ENCODE results near the gene ZNF549.
"Not testable (repeated sequence)": the region's sequence is repeated elsewhere in the genome, so short reads cannot be mapped to it uniquely, and the experiment has no call there.

Gene ZNF549

GRCh38 chr19:57527136-57527881, at the start of gene ZNF549:
ZNF549 (plus strand) TSS chr19:57527356; CDS start chr19:57527574, 218 bp downstream.
- TF ChIP-seq GATA1 (IDR thresholded peaks at IDR 0.05; ENCODE audit: low read depth, low read length) (no peak), POLR2A (IDR thresholded peaks at IDR 0.05; ENCODE audit: low read length) (peak; percentile 47)

GRCh38 chr19:57487477-57488298, 39.5 kb upstream of the ZNF549 start, which contains the start of gene ZNF419:
ZNF419 (plus strand) TSS chr19:57487750; CDS start chr19:57487951, 201 bp downstream.
- TF ChIP-seq POLR2A (IDR thresholded peaks at IDR 0.05; ENCODE audit: low read length) (peak; percentile 60), GATA1 (IDR thresholded peaks at IDR 0.05; ENCODE audit: low read depth, low read length) (peak; percentile 39)
- peak; percentile 85 to 90 for DNase-seq

More at GRCh38 chr19:57527136-57527881, at the start of gene ZNF549:
- DNase-seq, result peak; percentile 89 to 92

GRCh38 chr19:57488299-57488644, 38.9 kb upstream of the ZNF549 start:
- DNase-seq, result not testable (repeated sequence)

- DNase-seq, result peak; percentile 32 to 43
Measured at GRCh38 chr19:57499332-57499679, 27.9 kb upstream of the ZNF549 start.

GRCh38 chr19:57499680-57500395, 27.3 kb upstream of the ZNF549 start, which contains the start of gene ZNF773:
ZNF773 (plus strand) TSS chr19:57499938; CDS start chr19:57500081, 143 bp downstream.
- peak; percentile 72 for TF ChIP-seq POLR2A (IDR thresholded peaks at IDR 0.05; ENCODE audit: low read length)

GRCh38 chr19:57500400-57500799, 26.8 kb upstream of the ZNF549 start:
- not testable (repeated sequence) for DNase-seq

More at GRCh38 chr19:57499680-57500395, 27.3 kb upstream of the ZNF549 start, which contains the start of gene ZNF773:
- peak; percentile 97 to 98 for DNase-seq

- TF ChIP-seq GATA1 (IDR thresholded peaks at IDR 0.05; ENCODE audit: low read depth, low read length) (no peak), POLR2A (IDR thresholded peaks at IDR 0.05; ENCODE audit: low read length) (no peak)
- peak in 1 of 2 experiments; percentile 16 for DNase-seq
Measured at GRCh38 chr19:57506163-57506562, 21.0 kb upstream of the ZNF549 start.

GRCh38 chr19:57511484-57511883, 15.7 kb upstream of the ZNF549 start:
- no peak for DNase-seq
- no peak for TF ChIP-seq POLR2A (IDR thresholded peaks at IDR 0.05; ENCODE audit: low read length)
- no peak for TF ChIP-seq GATA1 (IDR thresholded peaks at IDR 0.05; ENCODE audit: low read depth, low read length)

GRCh38 chr19:57512845-57513244, 14.3 kb upstream of the ZNF549 start:
- peak; percentile 46 to 60 for DNase-seq
- TF ChIP-seq POLR2A (IDR thresholded peaks at IDR 0.05; ENCODE audit: low read length), result no peak
- TF ChIP-seq GATA1 (IDR thresholded peaks at IDR 0.05; ENCODE audit: low read depth, low read length), result no peak

GRCh38 chr19:57515255-57515654, 11.9 kb upstream of the ZNF549 start:
- TF ChIP-seq GATA1 (IDR thresholded peaks at IDR 0.05; ENCODE audit: low read depth, low read length) (no peak), POLR2A (IDR thresholded peaks at IDR 0.05; ENCODE audit: low read length) (no peak)
- no peak for DNase-seq

GRCh38 chr19:57518021-57518420, 9.1 kb upstream of the ZNF549 start:
- DNase-seq, result peak in 1 of 2 experiments; percentile 45

- peak; percentile 19 to 42 for DNase-seq
- no peak for TF ChIP-seq GATA1 (IDR thresholded peaks at IDR 0.05; ENCODE audit: low read depth, low read length)
- TF ChIP-seq POLR2A (IDR thresholded peaks at IDR 0.05; ENCODE audit: low read length), result no peak
Measured at GRCh38 chr19:57537953-57538547, 10.9 kb downstream of the ZNF549 start.

- DNase-seq, result no peak
- TF ChIP-seq POLR2A (IDR thresholded peaks at IDR 0.05; ENCODE audit: low read length) (no peak), GATA1 (IDR thresholded peaks at IDR 0.05; ENCODE audit: low read depth, low read length) (no peak)
Measured at GRCh38 chr19:57546513-57546912, 19.4 kb downstream of the ZNF549 start.

- TF ChIP-seq POLR2A (IDR thresholded peaks at IDR 0.05; ENCODE audit: low read length) (no peak), GATA1 (IDR thresholded peaks at IDR 0.05; ENCODE audit: low read depth, low read length) (no peak)
- DNase-seq, result no peak
Measured at GRCh38 chr19:57552432-57552831, 25.3 kb downstream of the ZNF549 start.

All from erythroblast (primary cell).